ENCODE measurements around the gene VPS39. TPM values are rescaled to one million over a fixed set of nuclear protein-coding genes. Genes with fewer than 3 reads are reported as not detected.

Gene VPS39
- total and polyA plus RNA-seq, 2 experiments from 2014 or later = 28.8 to 43.9 TPM

DNA sequence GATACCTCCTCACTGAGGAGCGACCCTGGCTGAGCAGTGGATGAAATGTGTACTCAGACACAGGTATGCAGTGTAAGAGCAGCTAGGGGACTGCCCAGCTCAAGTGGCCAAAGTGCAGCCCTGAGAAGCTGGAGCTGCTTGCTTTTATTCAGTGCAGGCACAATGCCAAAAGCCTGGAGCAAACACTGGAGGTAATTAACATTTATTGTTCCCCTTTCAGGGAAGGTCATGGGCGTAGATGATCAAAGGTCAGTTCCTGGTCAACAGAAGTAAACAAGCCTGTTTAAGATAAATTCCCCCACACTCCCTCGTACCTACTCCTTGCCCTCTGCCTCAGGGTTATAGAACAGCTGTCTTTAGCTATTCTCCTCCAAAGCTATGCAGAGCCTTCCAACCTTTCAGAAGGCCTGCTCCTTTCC is 69.1 kb downstream of the VPS39 start:
- H3K27ac ChIP-seq = no peak overlapping the region
- H3K36me3 ChIP-seq (replicated peaks; ENCODE audit: insufficient read depth, low read depth) = no peaks in the 10 kb centered on the region
- 35% methylated on average over 3 of the region's 3 CpGs for WGBS (ENCODE audit: low lambda C conversion rate, missing lambda C conversion rate)
- H4K20me1 ChIP-seq (ENCODE audit: insufficient read depth, poor library complexity, severe bottlenecking) = no peaks in the 10 kb centered on the region
- H3K4me1 ChIP-seq (ENCODE audit: insufficient read depth) = no peaks in the 10 kb centered on the region
- H3K9me2 ChIP-seq (replicated peaks; ENCODE audit: insufficient read depth) = no peaks in the 10 kb centered on the region
- H3K9me3 ChIP-seq (ENCODE audit: low read depth) = no peaks in the 10 kb centered on the region
- no peaks in the 10 kb centered on the region for H3K27me3 ChIP-seq
- TF ChIP-seq EZH2 (IDR thresholded peaks at IDR 0.05; ENCODE audit: borderline replicate concordance) (no peak), EZH2phosphoT487 (IDR thresholded peaks at IDR 0.05; ENCODE audit: low read depth, severe bottlenecking, unreplicated experiment) (no peak)
- TF ChIP-seq, protein P1, sequence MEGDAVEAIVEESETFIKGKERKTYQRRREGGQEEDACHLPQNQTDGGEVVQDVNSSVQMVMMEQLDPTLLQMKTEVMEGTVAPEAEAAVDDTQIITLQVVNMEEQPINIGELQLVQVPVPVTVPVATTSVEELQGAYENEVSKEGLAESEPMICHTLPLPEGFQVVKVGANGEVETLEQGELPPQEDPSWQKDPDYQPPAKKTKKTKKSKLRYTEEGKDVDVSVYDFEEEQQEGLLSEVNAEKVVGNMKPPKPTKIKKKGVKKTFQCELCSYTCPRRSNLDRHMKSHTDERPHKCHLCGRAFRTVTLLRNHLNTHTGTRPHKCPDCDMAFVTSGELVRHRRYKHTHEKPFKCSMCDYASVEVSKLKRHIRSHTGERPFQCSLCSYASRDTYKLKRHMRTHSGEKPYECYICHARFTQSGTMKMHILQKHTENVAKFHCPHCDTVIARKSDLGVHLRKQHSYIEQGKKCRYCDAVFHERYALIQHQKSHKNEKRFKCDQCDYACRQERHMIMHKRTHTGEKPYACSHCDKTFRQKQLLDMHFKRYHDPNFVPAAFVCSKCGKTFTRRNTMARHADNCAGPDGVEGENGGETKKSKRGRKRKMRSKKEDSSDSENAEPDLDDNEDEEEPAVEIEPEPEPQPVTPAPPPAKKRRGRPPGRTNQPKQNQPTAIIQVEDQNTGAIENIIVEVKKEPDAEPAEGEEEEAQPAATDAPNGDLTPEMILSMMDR (IDR thresholded peaks at IDR 0.05; ENCODE audit: poor library complexity) = no peak
- H2AFZ ChIP-seq = no peak overlapping the region
- DNase-seq (ENCODE audit: low spot score) = peak; percentile 32
- no peak overlapping the region for H3K4me3 ChIP-seq
- H3K79me2 ChIP-seq = no peaks in the 10 kb centered on the region
- H3K4me2 ChIP-seq = no peak overlapping the region

DNA sequence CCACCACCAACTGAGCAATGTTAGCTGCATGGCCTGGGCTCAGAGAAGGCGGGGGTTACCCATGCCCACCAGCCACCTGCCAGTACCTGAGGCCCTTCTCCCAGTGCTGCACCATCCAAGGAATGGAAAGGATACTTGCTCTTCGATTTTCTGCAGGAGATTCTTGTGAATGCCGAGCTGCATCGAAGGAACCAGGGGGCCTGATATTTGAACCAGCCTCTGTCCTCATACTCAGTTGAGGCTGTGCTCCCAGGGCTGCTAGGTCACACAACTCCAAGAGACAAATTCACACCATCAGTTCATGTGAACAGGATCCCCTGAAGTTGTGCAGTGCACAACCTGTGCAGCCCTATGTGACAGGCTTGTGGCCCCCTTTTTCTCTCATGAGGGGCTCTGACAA is 69.7 kb downstream of the VPS39 start:
- WGBS (ENCODE audit: low lambda C conversion rate, missing lambda C conversion rate) = 90% methylated on average over 4 of the region's 4 CpGs
- Histone ChIP-seq H3K27ac (no peak overlapping the region), H3K79me2 (no peaks in the 10 kb centered on the region), H3K4me2 (no peak overlapping the region), H2AFZ (no peak overlapping the region), H3K4me3 (no peak overlapping the region), H3K27me3 (no peaks in the 10 kb centered on the region), H3K4me1 (ENCODE audit: insufficient read depth) (no peaks in the 10 kb centered on the region), H3K36me3 (replicated peaks; ENCODE audit: insufficient read depth, low read depth) (no peaks in the 10 kb centered on the region), H3K9me3 (ENCODE audit: low read depth) (no peaks in the 10 kb centered on the region), H4K20me1 (ENCODE audit: insufficient read depth, poor library complexity, severe bottlenecking) (no peaks in the 10 kb centered on the region), H3K9me2 (replicated peaks; ENCODE audit: insufficient read depth) (no peaks in the 10 kb centered on the region)
- TF ChIP-seq EZH2phosphoT487 (IDR thresholded peaks at IDR 0.05; ENCODE audit: low read depth, severe bottlenecking, unreplicated experiment) (no peak), EZH2 (IDR thresholded peaks at IDR 0.05; ENCODE audit: borderline replicate concordance) (no peak)
- TF ChIP-seq, protein P1 (IDR thresholded peaks at IDR 0.05; ENCODE audit: poor library complexity) = no peak
- no peak for DNase-seq (ENCODE audit: low spot score)

DNA sequence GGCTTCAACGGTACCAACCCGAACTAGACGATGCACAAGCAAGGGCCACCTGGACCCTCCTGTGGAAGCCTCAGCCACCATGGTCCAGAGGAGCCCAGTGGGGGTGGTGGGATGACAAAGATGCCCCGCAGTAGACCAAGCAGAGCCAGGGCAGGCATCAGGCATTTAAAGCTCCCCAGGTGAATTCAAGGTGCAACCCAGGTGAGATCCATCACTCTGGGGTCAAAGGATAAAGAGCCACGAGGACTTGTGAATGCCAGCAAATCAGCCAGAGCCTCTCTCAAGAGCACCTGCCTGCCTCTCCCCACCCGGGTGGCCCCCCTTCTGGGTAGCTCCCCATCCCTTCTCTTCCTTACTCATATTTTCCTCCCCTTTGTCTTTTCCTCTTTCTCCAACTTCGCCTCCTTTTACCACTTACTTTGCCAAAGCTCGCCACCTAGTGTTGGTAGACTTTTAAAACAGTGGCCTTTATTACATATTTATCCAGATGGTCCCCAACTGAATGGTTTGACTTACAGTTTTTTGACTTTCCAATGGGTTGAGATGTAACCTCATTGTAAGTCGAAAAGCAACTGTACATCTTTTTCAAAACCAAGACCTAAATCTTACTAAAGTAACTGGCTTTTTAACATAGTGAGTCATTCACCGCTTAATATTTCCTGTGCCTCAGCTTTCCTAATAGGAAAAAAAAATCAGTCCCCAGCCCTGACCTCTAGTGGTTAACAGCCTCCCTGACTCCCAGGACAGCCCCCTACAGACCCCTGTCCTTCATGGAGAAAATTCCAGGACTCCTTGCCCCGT is 70.4 kb downstream of the VPS39 start:
- Histone ChIP-seq H3K79me2 (no peaks in the 10 kb centered on the region), H3K36me3 (replicated peaks; ENCODE audit: insufficient read depth, low read depth) (no peaks in the 10 kb centered on the region), H3K27ac (no peak overlapping the region), H3K4me3 (no peak overlapping the region), H3K4me1 (ENCODE audit: insufficient read depth) (no peaks in the 10 kb centered on the region), H3K27me3 (no peaks in the 10 kb centered on the region), H3K9me2 (replicated peaks; ENCODE audit: insufficient read depth) (no peaks in the 10 kb centered on the region), H3K4me2 (no peak overlapping the region), H4K20me1 (ENCODE audit: insufficient read depth, poor library complexity, severe bottlenecking) (no peaks in the 10 kb centered on the region), H2AFZ (no peak overlapping the region), H3K9me3 (ENCODE audit: low read depth) (no peaks in the 10 kb centered on the region)
- WGBS (ENCODE audit: low lambda C conversion rate, missing lambda C conversion rate) = 49% methylated on average over 11 of the region's 11 CpGs
- TF ChIP-seq EZH2phosphoT487 (IDR thresholded peaks at IDR 0.05; ENCODE audit: low read depth, severe bottlenecking, unreplicated experiment) (no peak), EZH2 (IDR thresholded peaks at IDR 0.05; ENCODE audit: borderline replicate concordance) (no peak)
- TF ChIP-seq, protein P1 (IDR thresholded peaks at IDR 0.05; ENCODE audit: poor library complexity) = peak; percentile 60
- peak; percentile 69 for DNase-seq (ENCODE audit: low spot score)

Measured in hepatocyte (in vitro differentiated cells).